Urothelium cell line (cell line): Measurements from ENCODE around the gene ADAMTS2.

ENCODE experiments used
- DNase-seq: peaks from one replicate; pipeline ENCODE4 v3.0.0; 2011; ENCODE audit warnings: low spot score, mixed read lengths
- FAIRE-seq: peaks from 2 replicates; lab custom pipeline; 2011; peaks lifted over from hg19 to GRCh38; lab: Jason Lieb, UNC

Gene ADAMTS2

GRCh38 chr5:179301376-179301775 is 43.9 kb downstream of the ADAMTS2 start:
- no peak for DNase-seq
- FAIRE-seq, result no peak

GRCh38 chr5:179300581-179301180 is 44.6 kb downstream of the ADAMTS2 start:
- no peak for DNase-seq
- FAIRE-seq, result no peak

- FAIRE-seq, result no peak
- DNase-seq, result no peak
These were observed 46.9 kb downstream of the ADAMTS2 start for GRCh38 chr5:179298181-179298993.

- FAIRE-seq (no peak), DNase-seq (no peak)
These were observed 47.6 kb downstream of the ADAMTS2 start for GRCh38 chr5:179297486-179298180.

DNA sequence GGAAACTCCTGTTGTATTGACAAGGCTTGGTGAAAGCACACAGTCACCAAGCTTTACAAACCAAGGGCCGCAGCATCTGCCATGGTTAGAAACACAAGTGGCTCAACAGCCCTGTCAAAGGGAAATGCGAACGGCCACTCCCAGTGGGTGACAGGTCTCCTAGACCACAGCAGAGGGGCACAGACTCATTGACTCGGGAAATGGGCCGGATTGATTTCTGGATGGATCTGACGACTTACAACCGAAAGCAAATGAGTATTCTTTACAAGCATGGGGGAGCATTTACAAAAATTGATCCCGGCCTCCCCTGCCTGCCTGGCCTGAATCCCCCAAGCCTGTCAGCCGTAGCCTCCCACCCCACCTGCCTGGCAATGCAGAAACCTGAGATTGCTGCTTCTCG is 48.2 kb downstream of the ADAMTS2 start:
- FAIRE-seq, result no peak
- no peak for DNase-seq

- FAIRE-seq (peak; percentile 35), DNase-seq (no peak)
These were observed 49.0 kb downstream of the ADAMTS2 start for GRCh38 chr5:179296150-179296821.

- FAIRE-seq (no peak), DNase-seq (no peak)
These were observed 49.5 kb downstream of the ADAMTS2 start for GRCh38 chr5:179295778-179296149.

- FAIRE-seq (no peak), DNase-seq (no peak)
These were observed 50.1 kb downstream of the ADAMTS2 start for GRCh38 chr5:179294891-179295777.

DNA sequence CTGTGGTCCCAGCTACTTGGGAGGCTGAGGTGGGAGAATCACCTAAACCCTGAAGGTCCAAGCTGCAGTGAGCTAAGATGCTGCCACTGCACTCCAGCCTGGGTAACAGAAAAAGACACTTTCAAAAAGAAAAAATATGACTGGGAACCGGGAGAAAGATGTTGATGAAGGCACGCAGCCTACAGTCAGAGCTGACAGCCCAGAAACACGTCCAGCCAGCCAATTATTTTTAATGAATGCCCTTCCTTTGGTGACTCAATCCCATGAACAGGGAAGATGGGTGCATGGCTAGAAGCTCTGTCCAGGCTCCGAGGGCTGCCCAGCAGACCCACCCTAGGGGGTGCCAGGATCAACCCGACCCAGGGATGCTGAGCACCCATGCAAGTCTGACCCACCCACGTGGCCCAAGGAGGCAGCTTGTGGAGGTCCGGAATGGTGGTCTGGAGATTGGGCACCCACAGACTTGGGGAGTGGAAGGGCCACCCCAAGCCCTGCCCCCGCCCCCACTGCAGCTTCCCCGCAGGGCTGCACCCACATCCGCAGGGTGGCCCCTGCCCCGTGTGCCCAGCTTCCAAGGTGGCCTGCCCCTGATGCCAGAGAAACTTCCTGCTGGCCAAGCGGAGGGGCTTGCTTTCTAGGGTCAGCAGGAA is 51.0 kb downstream of the ADAMTS2 start:
- DNase-seq, result no peak
- no peak for FAIRE-seq

GRCh38 chr5:179292681-179293635 is 52.3 kb downstream of the ADAMTS2 start:
- no peak for DNase-seq
- no peak for FAIRE-seq

- DNase-seq (no peak), FAIRE-seq (no peak)
These were observed 53.1 kb downstream of the ADAMTS2 start for GRCh38 chr5:179292202-179292601.

DNA sequence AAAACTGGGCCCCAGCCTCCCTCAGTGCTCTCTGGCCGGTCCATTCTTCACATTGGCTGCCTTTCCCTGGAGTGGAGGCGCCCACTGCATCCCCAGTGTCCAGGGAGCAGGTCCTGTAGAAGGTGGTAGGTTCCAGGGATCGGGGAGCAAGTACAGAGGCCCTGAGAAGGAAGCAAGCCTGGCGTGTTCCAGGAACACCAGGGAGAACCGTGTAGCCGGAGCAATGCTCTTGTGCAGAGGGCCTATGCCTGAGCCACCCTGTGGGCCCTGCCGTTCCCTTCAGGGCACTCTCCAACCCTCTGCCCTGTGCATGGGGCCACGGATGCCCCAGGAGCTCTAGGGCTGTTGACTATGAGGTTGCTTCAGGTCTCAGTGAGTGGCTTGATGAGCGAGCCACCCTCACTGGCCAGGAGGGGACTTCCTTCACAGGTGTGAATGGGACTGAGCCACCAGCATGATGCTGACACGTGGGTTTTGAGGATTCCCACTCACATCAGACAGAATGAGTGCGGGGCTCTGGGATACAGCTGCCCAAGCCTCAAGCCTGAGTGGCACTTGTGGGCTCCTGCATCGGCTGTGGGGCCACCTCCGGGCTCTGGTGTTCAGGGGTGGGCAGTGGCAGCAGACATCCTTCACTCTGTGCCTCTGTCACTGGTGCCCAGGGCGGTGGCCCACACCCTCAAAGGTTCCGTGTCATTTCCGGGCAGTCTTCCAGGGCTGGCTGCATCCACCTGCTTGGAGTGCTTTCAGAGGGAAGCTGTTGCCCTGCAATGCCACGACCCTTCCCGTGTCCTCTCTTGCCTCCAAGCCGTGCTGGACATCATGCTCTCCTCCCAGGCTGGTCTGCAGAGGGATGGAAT is 54.4 kb downstream of the ADAMTS2 start:
- no peak for FAIRE-seq
- no peak for DNase-seq

DNA sequence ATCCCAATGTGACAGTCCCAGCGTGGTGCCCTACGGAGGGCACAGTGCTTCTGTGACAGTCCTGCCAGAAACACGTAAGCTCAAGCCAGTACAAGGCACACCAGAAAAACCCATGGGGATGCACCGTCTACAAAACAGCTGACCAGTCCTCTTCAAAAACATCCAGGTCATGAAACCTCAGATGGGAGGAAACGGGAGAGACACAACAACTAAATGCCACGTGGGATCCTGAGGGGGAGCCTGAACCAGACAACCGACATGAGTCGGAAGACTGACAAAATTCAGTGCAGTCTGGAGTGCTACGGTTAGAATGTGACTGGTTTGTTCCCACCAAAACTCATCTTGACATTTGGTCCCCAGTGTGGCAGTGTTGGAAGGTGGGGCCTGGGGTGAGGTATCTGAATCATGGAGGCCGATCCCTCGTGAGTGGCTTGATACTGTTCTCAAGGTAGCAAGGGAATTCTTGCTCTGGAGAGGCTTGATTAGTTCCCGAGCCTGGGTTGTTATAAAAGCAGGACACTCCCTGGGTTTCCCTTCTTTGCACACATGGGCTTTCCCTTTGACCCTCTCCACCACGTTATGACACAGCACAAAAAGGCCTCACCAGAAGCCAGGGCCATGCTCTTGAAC is 55.4 kb downstream of the ADAMTS2 start:
- DNase-seq (no peak), FAIRE-seq (no peak)

DNA sequence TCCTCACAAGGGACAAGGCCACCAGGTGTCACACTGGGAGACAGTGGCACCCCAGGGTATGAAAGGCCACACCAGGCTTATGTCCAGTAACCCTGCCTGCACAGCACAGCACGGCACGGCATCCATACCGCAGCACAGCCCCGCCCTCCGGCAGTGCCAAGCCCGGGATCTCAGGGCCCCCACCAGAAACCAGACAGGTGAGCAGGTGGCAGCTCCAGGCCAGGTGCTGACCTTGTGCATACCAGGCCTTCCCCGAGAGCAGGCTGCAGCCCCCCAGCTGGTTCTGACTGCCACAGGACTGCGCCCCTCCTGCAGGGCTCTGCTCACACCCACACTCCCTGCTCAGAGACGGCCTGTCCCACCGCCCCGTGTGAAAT is 56.5 kb downstream of the ADAMTS2 start:
- DNase-seq, result no peak
- no peak for FAIRE-seq

DNA sequence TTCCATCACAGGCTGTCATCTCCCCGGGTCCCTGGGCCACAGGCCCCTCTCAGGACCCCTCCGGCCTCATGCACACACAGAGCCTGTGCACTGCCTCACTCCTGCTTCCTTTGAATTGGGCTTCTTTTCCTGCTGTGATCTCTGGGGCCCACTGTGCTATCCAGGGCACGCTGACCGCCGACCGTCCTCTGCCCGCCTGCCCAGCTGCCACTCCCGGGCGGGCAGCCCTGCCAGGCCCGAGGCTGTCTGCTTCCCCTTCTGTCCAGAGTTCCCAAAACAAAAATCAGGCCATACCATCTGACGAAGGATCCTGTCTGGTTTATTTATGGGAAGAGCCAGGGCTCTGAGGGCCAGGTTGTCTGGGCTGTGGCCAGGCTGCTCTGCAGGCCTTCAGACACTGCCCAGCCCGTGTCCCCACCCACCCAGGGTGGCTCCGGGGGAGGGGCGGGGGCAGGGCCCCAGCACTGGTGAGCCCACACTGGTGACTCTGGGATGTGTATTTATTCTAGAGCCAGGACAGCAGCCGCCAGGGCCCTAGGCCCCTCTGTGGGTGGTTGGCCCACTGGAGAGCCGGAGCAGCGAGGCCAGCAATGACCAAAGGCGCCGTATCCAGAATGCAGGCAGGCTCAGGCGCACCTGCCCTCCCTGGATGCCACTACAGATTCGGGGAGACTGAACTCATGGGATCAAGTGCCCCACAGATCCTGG is 57.0 kb downstream of the ADAMTS2 start:
- DNase-seq, result no peak
- no peak for FAIRE-seq

DNA sequence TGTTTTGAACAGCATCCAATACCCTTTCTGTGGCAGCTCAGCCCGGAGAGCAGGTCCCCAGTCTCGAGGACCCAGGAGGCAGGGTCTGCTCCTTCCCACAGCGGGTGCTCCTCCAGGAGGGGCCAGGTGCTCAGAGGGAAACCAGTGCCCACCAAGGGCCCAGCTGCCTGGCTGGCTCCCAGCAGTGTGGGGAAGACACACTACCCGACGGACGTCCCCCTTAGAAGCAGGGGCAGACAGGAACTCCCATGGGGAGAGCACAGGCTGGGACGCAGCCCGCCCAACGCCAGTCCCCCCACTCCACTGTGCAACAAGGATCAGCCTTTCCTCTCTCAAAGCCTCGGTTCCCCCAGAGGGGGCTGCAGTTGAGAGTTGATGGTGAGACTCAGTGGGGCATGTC is 57.6 kb downstream of the ADAMTS2 start:
- DNase-seq (no peak), FAIRE-seq (no peak)

GRCh38 chr5:179287071-179287470 is 58.2 kb downstream of the ADAMTS2 start:
- FAIRE-seq (no peak), DNase-seq (no peak)
